ENCODE data around the gene MIB1. TPM values are rescaled to one million over a fixed set of nuclear protein-coding genes. Genes with fewer than 3 reads are reported as not detected.

MIB1 gene
- 90.9 and 93.5 TPM in 2 replicates for total RNA-seq
- long read RNA-seq, partial matches to known transcripts = 19 of 37 reads
- long read RNA-seq, other reads (novel, unspliced or antisense) = 18 of 37 reads

DNA sequence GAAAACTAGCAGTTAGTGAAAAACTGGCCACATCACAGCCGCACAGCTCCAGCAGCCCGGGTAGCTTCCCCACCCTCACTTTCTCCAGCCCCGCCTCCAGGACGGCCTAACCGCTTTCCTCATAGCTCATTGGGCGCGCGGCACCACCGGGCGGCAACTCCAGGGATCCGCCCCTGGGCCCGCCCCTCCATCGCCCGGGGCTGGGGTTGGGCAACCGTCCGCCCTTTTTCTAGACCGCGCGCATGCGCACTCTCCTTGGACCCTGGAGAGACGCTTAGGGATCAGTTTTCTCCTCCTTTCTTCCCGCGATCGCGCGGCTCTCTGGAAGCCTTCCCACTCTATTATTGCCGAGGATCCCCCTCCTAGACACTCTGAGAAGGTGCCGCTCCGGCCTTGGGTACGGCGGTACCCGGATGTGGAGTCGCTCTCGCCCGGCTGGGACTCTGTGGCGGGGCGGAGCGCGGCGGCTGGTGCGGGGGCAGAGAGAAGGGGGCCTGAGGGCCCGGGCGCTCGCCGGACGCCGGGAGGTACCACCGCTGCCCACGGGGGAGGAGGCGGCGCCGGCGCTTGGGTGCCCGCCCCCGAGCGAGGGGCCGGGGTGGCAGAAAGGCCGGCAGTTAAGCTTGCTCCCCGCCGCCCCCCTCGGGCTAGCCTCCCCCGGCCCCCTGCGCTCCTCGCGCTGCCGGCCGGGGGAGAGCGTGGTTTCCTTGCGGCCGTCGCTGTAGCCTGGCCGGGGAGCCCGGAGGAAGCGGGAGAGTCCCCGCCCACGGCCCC, at the start of gene MIB1:
TSS of gene MIB1 (plus strand) at position 255 of the 774 bp plus-strand sequence. CDS start 792 bp downstream, outside the sequence.
- DNase-seq (ENCODE audit: low read depth, low spot score) = peak; percentile 99
- Mint-ChIP-seq H3K27ac (ENCODE audit: unreplicated experiment) (peak within 1 kb of the TSS; percentile 99), H3K36me3 (ENCODE audit: low read depth) (peaks cover 10% of the 10 kb centered on the region)

DNA sequence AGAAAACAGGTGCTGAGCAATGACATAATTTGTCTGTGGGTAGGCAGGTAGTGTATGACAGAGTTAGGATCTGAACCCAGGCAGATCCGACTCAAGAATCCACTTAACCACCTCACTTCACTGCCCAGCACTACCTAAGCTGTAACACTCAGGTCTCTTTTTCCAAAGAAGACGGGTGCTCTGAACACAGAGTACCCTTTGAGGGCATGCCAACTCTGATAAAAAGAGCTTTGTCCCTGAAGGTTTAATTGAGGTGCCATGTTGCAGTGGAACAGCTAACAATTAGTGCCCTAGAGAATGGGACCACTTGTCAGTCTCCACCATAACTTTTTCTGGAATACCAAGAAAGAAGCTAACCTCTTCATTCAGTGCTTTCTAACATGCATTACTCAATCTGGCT, 47.3 kb upstream of the MIB1 start:
- no peaks in the 10 kb centered on the region for H3K27me3 Mint-ChIP-seq (ENCODE audit: low read depth)
- TF ChIP-seq CTCF (conservative IDR thresholded peaks at IDR 0.05) = no peak
- H3K27ac Mint-ChIP-seq (ENCODE audit: unreplicated experiment) = no peak overlapping the region
- H3K4me1 Mint-ChIP-seq = no peaks in the 10 kb centered on the region
- no peak overlapping the region for H3K4me3 Mint-ChIP-seq
- H3K36me3 Mint-ChIP-seq (ENCODE audit: low read depth) = peaks cover 40% of the 10 kb centered on the region
- H3K9me3 Mint-ChIP-seq = peaks cover 9% of the 10 kb centered on the region
- DNase-seq (ENCODE audit: low read depth, low spot score) = no peak

More for the DNA sequence above, at the start of gene MIB1:
- Mint-ChIP-seq H3K9me3 (peaks cover 11% of the 10 kb centered on the region), H3K4me1 (peaks cover 43% of the 10 kb centered on the region), H3K4me3 (peak within 1 kb of the TSS; percentile 96), H3K27me3 (ENCODE audit: low read depth) (no peaks in the 10 kb centered on the region)
- no peak for TF ChIP-seq CTCF (conservative IDR thresholded peaks at IDR 0.05)

DNA sequence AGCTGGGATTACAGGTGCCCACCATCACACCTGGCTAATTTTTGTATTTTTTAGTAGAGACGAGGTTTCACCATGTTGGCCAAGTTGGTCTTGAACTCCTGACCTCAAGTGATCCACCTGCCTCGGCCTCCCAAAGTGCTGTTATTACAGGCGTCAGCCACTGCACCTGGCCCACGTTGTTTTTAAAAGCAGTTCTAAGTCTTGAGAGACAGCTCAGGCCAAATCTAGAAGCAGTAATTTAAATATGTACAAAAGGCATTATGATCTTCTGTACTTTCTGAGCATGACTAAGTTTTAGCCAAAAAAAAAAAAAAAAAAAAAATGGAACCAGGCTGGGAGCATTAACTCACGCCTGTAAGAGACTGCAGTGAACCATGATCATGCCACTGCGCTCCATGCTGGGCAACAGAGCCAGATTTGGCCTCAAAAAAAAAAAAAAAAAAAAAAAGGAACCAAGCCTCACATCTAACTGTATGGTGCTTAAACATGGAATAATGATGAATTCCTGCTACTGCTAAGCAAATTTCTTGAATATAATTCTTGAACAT, 40.0 kb upstream of the MIB1 start:
- H3K27ac Mint-ChIP-seq (ENCODE audit: unreplicated experiment) = no peak overlapping the region
- peaks cover 22% of the 10 kb centered on the region for H3K4me1 Mint-ChIP-seq
- TF ChIP-seq CTCF (conservative IDR thresholded peaks at IDR 0.05) = no peak
- peaks cover 5% of the 10 kb centered on the region for H3K9me3 Mint-ChIP-seq
- no peak overlapping the region for H3K4me3 Mint-ChIP-seq
- H3K36me3 Mint-ChIP-seq (ENCODE audit: low read depth) = peaks cover 9% of the 10 kb centered on the region
- H3K27me3 Mint-ChIP-seq (ENCODE audit: low read depth) = no peaks in the 10 kb centered on the region
- DNase-seq (ENCODE audit: low read depth, low spot score) = no peak

- H3K27ac Mint-ChIP-seq (ENCODE audit: unreplicated experiment) = no peak overlapping the region
- TF ChIP-seq CTCF (conservative IDR thresholded peaks at IDR 0.05) = no peak
- H3K4me1 Mint-ChIP-seq = peaks cover 24% of the 10 kb centered on the region
- peak overlapping the region; percentile 31 for H3K4me3 Mint-ChIP-seq
- H3K27me3 Mint-ChIP-seq (ENCODE audit: low read depth) = no peaks in the 10 kb centered on the region
- DNase-seq (ENCODE audit: low read depth, low spot score) = no peak
- H3K9me3 Mint-ChIP-seq = peaks cover 8% of the 10 kb centered on the region
- peaks cover 7% of the 10 kb centered on the region for H3K36me3 Mint-ChIP-seq (ENCODE audit: low read depth)
These were observed 39.0 kb upstream of the MIB1 start for GRCh38 chr18:21701621-21702020.

DNA sequence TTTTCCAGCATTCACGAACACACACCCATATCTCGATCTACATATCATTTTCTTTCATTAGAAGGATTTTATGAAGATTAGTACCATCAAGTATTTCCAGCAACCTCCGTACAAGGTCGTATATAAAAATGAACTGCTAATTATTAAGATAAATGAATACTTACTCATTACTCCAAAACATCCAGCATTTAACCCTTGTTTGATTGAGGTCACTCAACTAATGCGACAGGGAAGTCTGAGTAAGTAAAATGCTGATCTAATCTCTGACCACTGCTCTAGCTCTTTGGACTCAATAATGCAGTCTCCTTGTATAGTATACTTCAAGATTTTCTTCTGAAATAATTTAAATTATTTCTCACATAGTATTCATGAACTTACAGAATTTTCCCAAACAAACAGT, 38.0 kb upstream of the MIB1 start:
- Mint-ChIP-seq H3K36me3 (ENCODE audit: low read depth) (peaks cover 13% of the 10 kb centered on the region), H3K27ac (ENCODE audit: unreplicated experiment) (no peak overlapping the region), H3K27me3 (ENCODE audit: low read depth) (no peaks in the 10 kb centered on the region), H3K4me1 (peaks cover 30% of the 10 kb centered on the region), H3K4me3 (peak overlapping the region; percentile 94), H3K9me3 (peaks cover 8% of the 10 kb centered on the region)
- DNase-seq (ENCODE audit: low read depth, low spot score) = no peak
- TF ChIP-seq CTCF (conservative IDR thresholded peaks at IDR 0.05) = no peak

Measured in neural crest cell (in vitro differentiated cells).